ENCODE measurements around the gene NELFB.

NELFB gene

GRCh38 chr9:137232101-137232500 is 23.0 kb upstream of the NELFB start:
- Histone ChIP-seq H3K4me1 (ENCODE audit: insufficient read depth, low read length) (peaks cover 5% of the 10 kb centered on the region), H3K36me3 (ENCODE audit: insufficient read depth, low read length) (no peaks in the 10 kb centered on the region), H3K27ac (ENCODE audit: low read depth, low read length) (no peak overlapping the region), H3K4me3 (ENCODE audit: low read length) (no peak overlapping the region), H3K27me3 (ENCODE audit: insufficient read depth, low read length) (no peaks in the 10 kb centered on the region), H3K9me3 (ENCODE audit: insufficient read depth, low read depth, low read length) (no peaks in the 10 kb centered on the region), H3K9ac (ENCODE audit: low read depth, low read length) (no peak overlapping the region)
- WGBS = 91% methylated on average over 10 of the region's 10 CpGs

- Histone ChIP-seq H3K27me3 (ENCODE audit: insufficient read depth, low read length) (no peaks in the 10 kb centered on the region), H3K36me3 (ENCODE audit: insufficient read depth, low read length) (no peaks in the 10 kb centered on the region), H3K27ac (ENCODE audit: low read depth, low read length) (no peak overlapping the region), H3K4me3 (ENCODE audit: low read length) (no peak overlapping the region), H3K4me1 (ENCODE audit: insufficient read depth, low read length) (peaks cover 6% of the 10 kb centered on the region), H3K9ac (ENCODE audit: low read depth, low read length) (no peak overlapping the region), H3K9me3 (ENCODE audit: insufficient read depth, low read depth, low read length) (no peaks in the 10 kb centered on the region)
- 92% methylated on average over 24 of the region's 24 CpGs for WGBS
These were observed 22.6 kb upstream of the NELFB start for GRCh38 chr9:137232510-137232909.

GRCh38 chr9:137233143-137233980 is 21.8 kb upstream of the NELFB start:
- H3K27ac ChIP-seq (ENCODE audit: low read depth, low read length) = no peak overlapping the region
- no peaks in the 10 kb centered on the region for H3K27me3 ChIP-seq (ENCODE audit: insufficient read depth, low read length)
- H3K9ac ChIP-seq (ENCODE audit: low read depth, low read length) = no peak overlapping the region; the same call in 1 of the 2 replicates
- H3K36me3 ChIP-seq (ENCODE audit: insufficient read depth, low read length) = no peaks in the 10 kb centered on the region
- no peaks in the 10 kb centered on the region for H3K9me3 ChIP-seq (ENCODE audit: insufficient read depth, low read depth, low read length)
- H3K4me1 ChIP-seq (ENCODE audit: insufficient read depth, low read length) = peaks cover 6% of the 10 kb centered on the region
- 89% methylated on average over 40 of the region's 40 CpGs for WGBS
- no peak overlapping the region for H3K4me3 ChIP-seq (ENCODE audit: low read length)

GRCh38 chr9:137234055-137234697 is 21.0 kb upstream of the NELFB start:
- Histone ChIP-seq H3K27ac (ENCODE audit: low read depth, low read length) (no peak overlapping the region), H3K9me3 (ENCODE audit: insufficient read depth, low read depth, low read length) (no peaks in the 10 kb centered on the region), H3K4me1 (ENCODE audit: insufficient read depth, low read length) (peaks cover 6% of the 10 kb centered on the region), H3K9ac (ENCODE audit: low read depth, low read length) (no peak overlapping the region), H3K36me3 (ENCODE audit: insufficient read depth, low read length) (no peaks in the 10 kb centered on the region), H3K27me3 (ENCODE audit: insufficient read depth, low read length) (no peaks in the 10 kb centered on the region), H3K4me3 (ENCODE audit: low read length) (no peak overlapping the region)
- 90% methylated on average over 39 of the region's 40 CpGs for WGBS

GRCh38 chr9:137234758-137235423 is 20.2 kb upstream of the NELFB start:
- Histone ChIP-seq H3K4me3 (ENCODE audit: low read length) (no peak overlapping the region), H3K4me1 (ENCODE audit: insufficient read depth, low read length) (peaks cover 6% of the 10 kb centered on the region), H3K36me3 (ENCODE audit: insufficient read depth, low read length) (no peaks in the 10 kb centered on the region), H3K27ac (ENCODE audit: low read depth, low read length) (no peak overlapping the region), H3K9ac (ENCODE audit: low read depth, low read length) (no peak overlapping the region), H3K27me3 (ENCODE audit: insufficient read depth, low read length) (no peaks in the 10 kb centered on the region), H3K9me3 (ENCODE audit: insufficient read depth, low read depth, low read length) (no peaks in the 10 kb centered on the region)
- WGBS = 89% methylated on average over 17 of the region's 18 CpGs

GRCh38 chr9:137235424-137236237 is 19.5 kb upstream of the NELFB start:
- no peak overlapping the region for H3K4me3 ChIP-seq (ENCODE audit: low read length)
- H3K27ac ChIP-seq (ENCODE audit: low read depth, low read length) = no peak overlapping the region
- WGBS = 84% methylated on average over 35 of the region's 35 CpGs
- peaks cover 6% of the 10 kb centered on the region for H3K4me1 ChIP-seq (ENCODE audit: insufficient read depth, low read length)
- H3K9ac ChIP-seq (ENCODE audit: low read depth, low read length) = no peak overlapping the region
- no peaks in the 10 kb centered on the region for H3K9me3 ChIP-seq (ENCODE audit: insufficient read depth, low read depth, low read length)
- H3K27me3 ChIP-seq (ENCODE audit: insufficient read depth, low read length) = no peaks in the 10 kb centered on the region
- H3K36me3 ChIP-seq (ENCODE audit: insufficient read depth, low read length) = no peaks in the 10 kb centered on the region

GRCh38 chr9:137236238-137236935 is 18.7 kb upstream of the NELFB start:
- Histone ChIP-seq H3K4me3 (ENCODE audit: low read length) (no peak overlapping the region), H3K27ac (ENCODE audit: low read depth, low read length) (no peak overlapping the region), H3K4me1 (ENCODE audit: insufficient read depth, low read length) (peaks cover 6% of the 10 kb centered on the region), H3K36me3 (ENCODE audit: insufficient read depth, low read length) (no peaks in the 10 kb centered on the region), H3K27me3 (ENCODE audit: insufficient read depth, low read length) (no peaks in the 10 kb centered on the region), H3K9me3 (ENCODE audit: insufficient read depth, low read depth, low read length) (no peaks in the 10 kb centered on the region), H3K9ac (ENCODE audit: low read depth, low read length) (no peak overlapping the region)
- WGBS = 32% methylated on average over 31 of the region's 31 CpGs

- no peak overlapping the region for H3K27ac ChIP-seq (ENCODE audit: low read depth, low read length)
- no peak overlapping the region for H3K9ac ChIP-seq (ENCODE audit: low read depth, low read length)
- H3K9me3 ChIP-seq (ENCODE audit: insufficient read depth, low read depth, low read length) = no peaks in the 10 kb centered on the region
- no peak overlapping the region for H3K4me3 ChIP-seq (ENCODE audit: low read length)
- H3K36me3 ChIP-seq (ENCODE audit: insufficient read depth, low read length) = peaks cover 2% of the 10 kb centered on the region
- H3K4me1 ChIP-seq (ENCODE audit: insufficient read depth, low read length) = peaks cover 6% of the 10 kb centered on the region
- H3K27me3 ChIP-seq (ENCODE audit: insufficient read depth, low read length) = no peaks in the 10 kb centered on the region
- WGBS = 63% methylated on average over 11 of the region's 11 CpGs
These were observed 18.1 kb upstream of the NELFB start for GRCh38 chr9:137236936-137237421.

GRCh38 chr9:137237759-137238726 is 17.1 kb upstream of the NELFB start:
- no peaks in the 10 kb centered on the region for H3K9me3 ChIP-seq (ENCODE audit: insufficient read depth, low read depth, low read length)
- H3K27ac ChIP-seq (ENCODE audit: low read depth, low read length) = no peak overlapping the region
- 76% methylated on average over 13 of the region's 13 CpGs for WGBS
- H3K4me3 ChIP-seq (ENCODE audit: low read length) = no peak overlapping the region
- no peaks in the 10 kb centered on the region for H3K27me3 ChIP-seq (ENCODE audit: insufficient read depth, low read length)
- H3K4me1 ChIP-seq (ENCODE audit: insufficient read depth, low read length) = peaks cover 10% of the 10 kb centered on the region
- no peak overlapping the region for H3K9ac ChIP-seq (ENCODE audit: low read depth, low read length)
- H3K36me3 ChIP-seq (ENCODE audit: insufficient read depth, low read length) = peaks cover 12% of the 10 kb centered on the region

All from HUES64 (cell line).